GM12875 (cell line): ENCODE measurements around the gene CNIH3.

Experiments used
- H3K4me3 ChIP-seq: one replicate; pipeline ENCODE4 v1.5.1; 2011; ENCODE audit warnings: low read depth, low read length, control low read depth
- CTCF ChIP-seq: IDR thresholded peaks from 2 replicates; pipeline ENCODE4 v1.5.1; 2011; ENCODE audit warnings: low read depth, mild to moderate bottlenecking, control low read depth, inconsistent platforms, low read length, moderate library complexity, borderline replicate concordance; ENCODE audit not compliant: insufficient read depth

The CNIH3 gene

GRCh38 chr1:224784265-224785039, 168.3 kb downstream of the CNIH3 start:
- no peak for TF ChIP-seq CTCF
- H3K4me3 ChIP-seq = no peak overlapping the region

- no peak for TF ChIP-seq CTCF
Measured at GRCh38 chr1:224785040-224785328, 168.9 kb downstream of the CNIH3 start.

GRCh38 chr1:224785622-224786021, 169.5 kb downstream of the CNIH3 start:
- no peak overlapping the region for H3K4me3 ChIP-seq
- no peak for TF ChIP-seq CTCF

More at GRCh38 chr1:224785040-224785328, 168.9 kb downstream of the CNIH3 start:
- H3K4me3 ChIP-seq = no peak overlapping the region

- no peak for TF ChIP-seq CTCF
- H3K4me3 ChIP-seq = no peak overlapping the region
Measured at GRCh38 chr1:224786533-224787250, 170.6 kb downstream of the CNIH3 start.

- no peak overlapping the region for H3K4me3 ChIP-seq
- no peak for TF ChIP-seq CTCF
Measured at GRCh38 chr1:224789311-224789710, 173.2 kb downstream of the CNIH3 start.
